ENCODE results near the gene AP5B1.

Gene AP5B1

GRCh38 chr11:65817835-65818680, 37.3 kb upstream of the AP5B1 start:
- peak overlapping the region; percentile 87 for H3K4me3 Mint-ChIP-seq
- H3K27me3 Mint-ChIP-seq (ENCODE audit: low read depth, poor library complexity), result peaks cover 26% of the 10 kb centered on the region
- H3K27ac Mint-ChIP-seq, result no peak overlapping the region
- H3K4me1 Mint-ChIP-seq, result peaks cover 39% of the 10 kb centered on the region
- H3K36me3 Mint-ChIP-seq (ENCODE audit: low read depth), result peaks cover 11% of the 10 kb centered on the region
- TF ChIP-seq, protein P1, sequence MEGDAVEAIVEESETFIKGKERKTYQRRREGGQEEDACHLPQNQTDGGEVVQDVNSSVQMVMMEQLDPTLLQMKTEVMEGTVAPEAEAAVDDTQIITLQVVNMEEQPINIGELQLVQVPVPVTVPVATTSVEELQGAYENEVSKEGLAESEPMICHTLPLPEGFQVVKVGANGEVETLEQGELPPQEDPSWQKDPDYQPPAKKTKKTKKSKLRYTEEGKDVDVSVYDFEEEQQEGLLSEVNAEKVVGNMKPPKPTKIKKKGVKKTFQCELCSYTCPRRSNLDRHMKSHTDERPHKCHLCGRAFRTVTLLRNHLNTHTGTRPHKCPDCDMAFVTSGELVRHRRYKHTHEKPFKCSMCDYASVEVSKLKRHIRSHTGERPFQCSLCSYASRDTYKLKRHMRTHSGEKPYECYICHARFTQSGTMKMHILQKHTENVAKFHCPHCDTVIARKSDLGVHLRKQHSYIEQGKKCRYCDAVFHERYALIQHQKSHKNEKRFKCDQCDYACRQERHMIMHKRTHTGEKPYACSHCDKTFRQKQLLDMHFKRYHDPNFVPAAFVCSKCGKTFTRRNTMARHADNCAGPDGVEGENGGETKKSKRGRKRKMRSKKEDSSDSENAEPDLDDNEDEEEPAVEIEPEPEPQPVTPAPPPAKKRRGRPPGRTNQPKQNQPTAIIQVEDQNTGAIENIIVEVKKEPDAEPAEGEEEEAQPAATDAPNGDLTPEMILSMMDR (IDR thresholded peaks at IDR 0.05), result peak; percentile 99
- no peaks in the 10 kb centered on the region for H3K9me3 Mint-ChIP-seq
- peak; percentile 99 for DNase-seq

DNA sequence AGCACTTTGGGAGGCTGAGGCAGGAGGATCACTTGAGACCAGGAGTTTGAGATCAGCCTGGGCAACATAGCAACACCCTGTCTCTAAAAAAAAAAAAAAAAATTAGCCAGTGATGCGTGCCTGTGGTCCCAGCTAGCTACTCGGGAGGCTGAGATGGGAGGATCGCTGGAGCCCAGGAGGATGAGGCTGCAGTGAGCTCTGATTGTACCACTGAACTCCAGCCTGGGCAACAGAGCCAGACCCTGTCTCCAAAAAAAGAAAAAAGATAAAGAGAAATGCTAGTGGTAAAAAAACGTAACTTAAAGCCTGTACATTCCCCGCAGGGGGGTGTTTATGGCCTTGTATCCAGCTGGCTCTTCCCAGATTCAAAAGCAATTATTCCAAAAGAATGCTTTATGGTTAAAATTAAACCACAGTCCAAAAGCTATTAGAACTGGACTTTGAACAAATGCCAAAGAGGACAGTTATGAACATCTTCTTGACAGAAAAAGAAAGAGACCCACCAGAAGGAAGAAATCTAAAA, 36.6 kb upstream of the AP5B1 start:
- H3K27ac Mint-ChIP-seq, result no peak overlapping the region
- DNase-seq, result no peak
- H3K36me3 Mint-ChIP-seq (ENCODE audit: low read depth), result peaks cover 11% of the 10 kb centered on the region
- H3K9me3 Mint-ChIP-seq, result no peaks in the 10 kb centered on the region
- TF ChIP-seq, protein P1 (IDR thresholded peaks at IDR 0.05), result no peak
- H3K4me3 Mint-ChIP-seq, result peak overlapping the region; percentile 87
- H3K27me3 Mint-ChIP-seq (ENCODE audit: low read depth, poor library complexity), result peaks cover 28% of the 10 kb centered on the region
- H3K4me1 Mint-ChIP-seq, result peaks cover 33% of the 10 kb centered on the region

GRCh38 chr11:65816696-65817095, 35.9 kb upstream of the AP5B1 start:
- peaks cover 11% of the 10 kb centered on the region for H3K36me3 Mint-ChIP-seq (ENCODE audit: low read depth)
- TF ChIP-seq, protein P1 (IDR thresholded peaks at IDR 0.05), result no peak
- no peak overlapping the region for H3K27ac Mint-ChIP-seq
- H3K27me3 Mint-ChIP-seq (ENCODE audit: low read depth, poor library complexity), result peaks cover 30% of the 10 kb centered on the region
- no peaks in the 10 kb centered on the region for H3K9me3 Mint-ChIP-seq
- peaks cover 39% of the 10 kb centered on the region for H3K4me1 Mint-ChIP-seq
- no peak for DNase-seq
- peak overlapping the region; percentile 87 for H3K4me3 Mint-ChIP-seq

- H3K27me3 Mint-ChIP-seq (ENCODE audit: low read depth, poor library complexity), result peaks cover 38% of the 10 kb centered on the region
- TF ChIP-seq, protein P1 (IDR thresholded peaks at IDR 0.05), result no peak
- peaks cover 11% of the 10 kb centered on the region for H3K36me3 Mint-ChIP-seq (ENCODE audit: low read depth)
- DNase-seq, result no peak
- no peaks in the 10 kb centered on the region for H3K9me3 Mint-ChIP-seq
- no peak overlapping the region for H3K27ac Mint-ChIP-seq
- H3K4me3 Mint-ChIP-seq, result no peak overlapping the region
- peaks cover 29% of the 10 kb centered on the region for H3K4me1 Mint-ChIP-seq
Measured at GRCh38 chr11:65814986-65815565, 34.3 kb upstream of the AP5B1 start.

DNA sequence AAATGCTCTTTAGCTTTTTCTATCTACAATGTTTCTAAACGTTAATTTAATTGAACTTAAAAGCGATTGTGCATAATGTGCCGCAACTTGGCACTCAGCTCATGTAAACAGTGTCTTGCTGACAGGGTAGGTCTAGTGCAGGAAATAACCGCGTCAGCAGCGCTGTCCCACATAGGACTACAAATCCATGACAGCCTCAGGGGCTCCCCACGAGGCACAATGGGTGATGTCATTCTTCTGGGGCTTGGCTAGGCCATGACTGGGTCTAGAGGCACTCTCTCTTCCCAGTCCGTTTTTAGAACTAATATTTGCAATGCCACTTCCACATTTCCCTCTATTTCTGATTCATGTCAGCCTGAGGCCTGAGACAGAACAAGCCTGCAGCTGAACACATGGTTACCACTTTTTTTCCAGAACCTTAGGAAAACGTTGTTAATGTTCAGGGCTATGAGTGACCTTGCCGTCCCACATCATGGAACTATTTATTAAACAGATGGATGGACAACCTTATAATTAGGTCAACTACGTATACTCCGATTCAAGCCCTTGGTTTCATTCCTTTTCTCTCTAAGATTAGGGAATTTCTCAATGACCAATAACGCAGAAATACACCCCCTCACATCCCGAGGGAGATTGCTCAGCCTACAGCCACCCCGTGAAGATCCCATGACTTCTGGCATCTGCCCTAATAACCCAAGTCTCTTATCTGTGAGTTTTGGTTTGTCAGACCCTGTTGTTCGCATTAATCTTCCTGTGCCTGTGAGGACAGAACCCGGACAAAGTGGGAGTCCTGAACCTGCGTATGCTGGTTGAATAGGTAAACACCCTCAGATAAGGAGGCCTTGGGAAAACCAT, 33.6 kb upstream of the AP5B1 start:
- peaks cover 11% of the 10 kb centered on the region for H3K36me3 Mint-ChIP-seq (ENCODE audit: low read depth)
- peaks cover 43% of the 10 kb centered on the region for H3K27me3 Mint-ChIP-seq (ENCODE audit: low read depth, poor library complexity)
- peaks cover 29% of the 10 kb centered on the region for H3K4me1 Mint-ChIP-seq
- no peak overlapping the region for H3K4me3 Mint-ChIP-seq
- H3K27ac Mint-ChIP-seq, result no peak overlapping the region
- TF ChIP-seq, protein P1 (IDR thresholded peaks at IDR 0.05), result no peak
- no peaks in the 10 kb centered on the region for H3K9me3 Mint-ChIP-seq
- no peak for DNase-seq

Measured in nephron progenitor cell (in vitro differentiated cells).